Measurements from ENCODE around the gene FOXN3.
A peak's percentile ranks its signal among the peaks of the same experiment; 100 is the strongest.

FOXN3 gene, protein sequence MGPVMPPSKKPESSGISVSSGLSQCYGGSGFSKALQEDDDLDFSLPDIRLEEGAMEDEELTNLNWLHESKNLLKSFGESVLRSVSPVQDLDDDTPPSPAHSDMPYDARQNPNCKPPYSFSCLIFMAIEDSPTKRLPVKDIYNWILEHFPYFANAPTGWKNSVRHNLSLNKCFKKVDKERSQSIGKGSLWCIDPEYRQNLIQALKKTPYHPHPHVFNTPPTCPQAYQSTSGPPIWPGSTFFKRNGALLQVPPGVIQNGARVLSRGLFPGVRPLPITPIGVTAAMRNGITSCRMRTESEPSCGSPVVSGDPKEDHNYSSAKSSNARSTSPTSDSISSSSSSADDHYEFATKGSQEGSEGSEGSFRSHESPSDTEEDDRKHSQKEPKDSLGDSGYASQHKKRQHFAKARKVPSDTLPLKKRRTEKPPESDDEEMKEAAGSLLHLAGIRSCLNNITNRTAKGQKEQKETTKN

GRCh38 chr14:89417091-89417464 lies at the start of gene FOXN3:
Gene FOXN3 (minus strand): TSS chr14:89417233. CDS start chr14:89412476, 4,757 bp downstream.
- DNase-seq, result peak; percentile 62

DNA sequence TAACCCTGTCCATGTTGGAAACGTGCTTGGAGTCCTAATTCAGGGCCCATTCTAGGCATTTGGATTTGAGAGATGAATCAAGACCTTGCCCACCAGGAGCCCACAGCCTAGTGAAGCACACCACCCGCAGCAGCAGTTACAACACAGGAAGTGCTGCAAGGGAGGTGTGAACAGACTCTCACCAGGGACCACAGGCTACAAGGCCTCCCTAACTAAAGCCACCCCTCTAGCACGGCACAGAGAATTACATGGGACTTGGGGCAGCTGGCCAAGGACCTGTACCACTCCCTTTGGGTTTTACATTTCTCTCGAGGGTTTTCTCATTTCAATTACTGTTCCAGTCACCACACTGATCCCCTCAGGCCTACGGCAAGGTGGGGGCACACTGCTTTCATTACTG lies 49.5 kb upstream of the FOXN3 start:
- DNase-seq, result no peak

- no peak for DNase-seq
These were observed 48.8 kb upstream of the FOXN3 start for GRCh38 chr14:89465876-89466275.

- DNase-seq, result no peak
These were observed 44.2 kb upstream of the FOXN3 start for GRCh38 chr14:89461256-89461655.

- no peak for DNase-seq
These were observed 41.8 kb upstream of the FOXN3 start for GRCh38 chr14:89458713-89459420.

DNA sequence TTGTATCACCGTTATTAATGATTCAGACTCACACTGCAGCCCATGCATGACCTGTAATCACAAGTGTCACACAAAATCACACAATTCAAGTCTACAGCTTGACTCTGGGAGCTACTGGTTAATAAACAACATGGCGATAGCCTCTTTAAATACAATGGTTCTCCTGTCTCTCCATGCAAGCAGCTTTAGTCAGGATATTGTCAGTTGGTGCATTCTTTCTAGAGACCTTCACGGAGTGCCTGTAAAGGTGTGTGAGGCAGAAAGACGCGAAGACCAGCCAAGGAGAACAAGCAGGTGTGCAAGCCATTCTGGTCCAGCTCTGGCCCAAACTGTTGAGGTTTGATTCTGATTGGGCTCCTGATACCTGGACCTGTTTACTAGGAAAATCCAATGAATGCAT lies 40.0 kb upstream of the FOXN3 start:
- no peak for DNase-seq

GRCh38 chr14:89455412-89455811 lies 38.4 kb upstream of the FOXN3 start:
- no peak for DNase-seq

DNA sequence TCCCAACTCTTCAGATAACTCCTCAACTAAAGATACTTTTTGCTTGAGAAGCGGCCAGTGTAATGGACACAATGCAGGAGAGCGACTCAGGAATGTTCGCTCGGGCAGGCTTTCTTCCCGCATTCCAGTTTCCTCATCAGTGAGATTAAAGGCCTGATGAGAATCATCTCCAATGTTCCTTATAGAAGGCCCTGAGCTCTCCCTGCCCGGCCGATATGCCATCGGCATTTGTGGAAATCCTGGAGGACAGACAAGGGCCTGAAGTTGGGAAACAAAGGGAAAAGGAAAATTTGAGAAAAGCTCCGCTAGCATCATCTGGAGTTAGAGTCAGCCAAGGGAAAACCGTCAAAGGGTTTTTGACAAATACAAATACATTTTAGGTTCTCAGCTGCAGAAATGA lies 38.0 kb upstream of the FOXN3 start:
- no peak for DNase-seq

DNA sequence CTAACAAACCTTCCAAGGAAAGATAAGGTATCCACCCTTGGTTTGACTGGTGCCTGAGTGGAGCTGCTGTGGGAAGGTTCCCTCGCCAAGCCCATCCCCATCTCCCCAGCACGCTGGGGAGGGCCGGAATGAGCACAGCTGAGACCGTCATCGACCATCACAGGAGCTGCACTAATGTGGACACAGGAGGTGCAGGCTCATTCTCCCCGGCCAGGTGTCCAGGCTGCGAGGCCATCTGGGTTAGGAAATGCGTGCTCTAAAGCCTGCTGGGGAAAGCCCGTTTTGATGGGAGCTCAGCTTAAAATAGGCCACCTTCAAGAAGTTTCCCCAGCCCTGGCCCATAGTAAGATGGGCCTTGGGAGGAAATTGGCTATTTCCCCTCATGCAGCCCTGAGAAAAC lies 35.2 kb upstream of the FOXN3 start:
- no peak for DNase-seq

DNA sequence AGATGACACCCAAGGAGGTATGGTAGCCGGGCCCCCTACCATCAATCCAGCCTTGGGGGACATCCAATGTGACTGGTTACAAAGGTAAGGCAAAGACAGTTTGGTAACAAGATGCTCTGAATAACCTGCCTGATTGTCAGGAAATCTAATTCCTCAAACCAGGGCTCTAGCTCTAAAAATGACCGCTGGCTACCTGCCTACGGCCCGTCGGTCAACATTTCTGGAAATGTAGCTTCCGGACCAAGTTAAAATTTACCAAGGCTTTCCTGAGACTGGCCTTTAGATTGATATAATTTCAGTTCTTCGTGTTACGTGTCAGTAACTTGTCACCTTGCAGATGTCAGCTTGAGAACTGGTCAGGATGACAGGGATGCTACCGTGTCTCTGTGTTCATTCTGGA lies 34.2 kb upstream of the FOXN3 start:
- DNase-seq, result no peak

DNA sequence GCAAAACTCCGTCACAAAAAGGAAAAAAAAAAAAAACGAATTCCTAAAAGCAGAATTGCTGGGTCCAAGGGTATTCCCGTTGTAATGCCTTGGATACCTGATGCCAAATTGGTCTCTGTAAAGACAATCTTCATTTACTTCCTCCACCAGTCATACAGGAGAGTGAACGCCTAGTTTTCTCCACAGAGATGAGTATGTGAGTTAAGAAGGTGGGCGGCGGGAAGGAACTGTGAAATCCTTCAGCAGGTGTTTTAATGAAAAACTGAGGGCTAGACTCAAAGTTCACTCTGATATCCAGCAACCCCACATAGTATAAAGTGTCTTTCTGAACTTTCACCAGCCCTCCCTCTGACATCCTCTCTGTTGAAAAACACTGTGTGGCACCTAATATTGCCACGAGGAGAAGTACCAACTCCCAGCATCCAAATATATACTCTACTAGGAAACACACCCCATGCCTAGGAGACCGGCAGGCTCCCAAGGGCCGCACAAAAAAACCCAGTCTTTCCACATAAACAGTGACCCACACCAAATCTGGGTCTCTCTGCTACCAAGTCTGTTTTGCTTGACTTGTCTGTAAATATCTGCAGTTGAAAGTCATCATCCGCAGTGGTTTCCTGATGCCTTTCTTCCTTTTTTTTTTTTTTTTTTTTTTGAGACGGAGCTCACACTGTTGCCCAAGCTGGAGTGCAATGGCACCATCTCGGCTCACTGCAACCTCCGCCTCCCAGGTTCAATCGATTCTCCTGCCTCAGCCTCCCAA lies 30.3 kb upstream of the FOXN3 start:
- no peak for DNase-seq

DNA sequence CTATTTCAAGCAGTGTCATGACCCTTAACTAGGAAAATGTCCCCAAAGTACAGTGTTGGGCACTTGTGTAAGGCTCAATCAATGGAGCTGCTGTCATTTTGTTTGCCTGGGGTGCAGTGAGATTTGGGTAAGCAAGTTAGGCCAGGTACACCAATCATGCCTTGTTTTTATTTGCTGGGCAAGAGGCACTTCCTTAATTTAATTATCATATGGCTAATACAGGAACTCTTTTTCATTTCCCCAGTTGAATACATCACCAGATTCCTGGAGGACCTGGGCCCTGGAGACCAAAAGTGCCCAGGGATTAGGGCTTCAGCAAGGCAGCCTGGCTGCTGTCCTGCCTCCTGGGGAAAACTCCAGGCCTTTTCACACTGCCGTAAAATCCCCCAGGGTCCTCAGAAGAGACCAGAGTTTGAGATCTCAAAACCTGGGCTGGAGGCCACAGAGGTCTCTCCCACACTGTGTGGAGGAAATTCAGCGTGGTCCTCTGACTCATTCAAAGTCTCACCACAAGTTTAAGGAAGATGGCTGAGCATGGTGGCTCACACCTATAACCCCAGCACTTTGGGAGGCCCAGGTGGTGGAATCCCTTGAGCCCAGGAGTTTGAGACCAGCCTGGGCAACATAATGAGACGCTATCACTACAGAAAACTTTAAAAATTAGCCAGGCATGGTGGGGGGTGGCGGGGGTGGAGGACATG lies 28.4 kb upstream of the FOXN3 start:
- DNase-seq, result no peak

DNA sequence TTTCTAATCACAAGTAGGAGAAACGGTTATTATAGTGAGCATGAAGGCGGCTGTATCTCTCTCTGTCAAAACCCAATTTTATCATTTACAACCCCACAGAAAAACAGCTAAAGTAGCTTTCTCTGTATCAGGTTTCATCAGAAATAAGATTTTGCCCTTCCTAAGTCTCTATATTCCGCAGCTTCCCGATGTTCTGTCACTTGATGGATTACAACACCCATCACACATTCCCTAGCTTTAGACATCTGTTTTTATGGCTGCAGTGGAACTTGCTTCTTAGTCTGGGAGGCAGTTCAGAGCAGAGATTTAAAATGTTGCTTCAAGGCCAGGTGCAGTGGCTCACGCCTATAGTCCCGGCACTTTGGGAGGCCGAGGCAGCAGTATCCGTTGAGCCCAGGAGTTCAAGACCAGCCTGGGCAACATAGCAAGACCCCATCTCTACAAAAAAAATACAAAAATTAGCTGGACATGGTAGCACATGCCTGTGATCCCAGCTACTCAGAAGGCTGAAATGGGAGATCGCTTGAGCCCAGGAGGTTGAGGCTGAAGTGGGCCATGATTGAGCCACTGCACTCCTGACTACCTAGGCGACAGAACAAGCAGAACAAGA lies 27.6 kb upstream of the FOXN3 start:
- no peak for DNase-seq

DNA sequence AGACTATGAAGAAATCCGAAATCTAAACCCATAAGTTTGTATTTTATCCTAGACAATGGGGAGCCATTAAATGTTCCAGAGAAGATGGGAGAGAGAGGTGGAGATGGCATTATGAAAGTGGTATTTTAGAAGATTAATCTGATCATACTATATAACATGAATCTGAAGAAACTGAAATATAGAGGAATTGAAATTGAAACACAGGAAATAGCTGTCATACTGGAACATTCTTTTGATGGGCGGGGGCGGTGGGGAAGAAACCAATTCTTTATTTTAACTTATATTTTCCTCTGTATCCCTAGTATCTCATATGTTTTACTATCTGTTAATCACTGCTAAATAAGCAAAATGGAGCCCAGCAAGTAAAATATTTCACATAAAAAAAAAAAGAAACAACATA lies 27.0 kb upstream of the FOXN3 start:
- DNase-seq, result no peak

DNA sequence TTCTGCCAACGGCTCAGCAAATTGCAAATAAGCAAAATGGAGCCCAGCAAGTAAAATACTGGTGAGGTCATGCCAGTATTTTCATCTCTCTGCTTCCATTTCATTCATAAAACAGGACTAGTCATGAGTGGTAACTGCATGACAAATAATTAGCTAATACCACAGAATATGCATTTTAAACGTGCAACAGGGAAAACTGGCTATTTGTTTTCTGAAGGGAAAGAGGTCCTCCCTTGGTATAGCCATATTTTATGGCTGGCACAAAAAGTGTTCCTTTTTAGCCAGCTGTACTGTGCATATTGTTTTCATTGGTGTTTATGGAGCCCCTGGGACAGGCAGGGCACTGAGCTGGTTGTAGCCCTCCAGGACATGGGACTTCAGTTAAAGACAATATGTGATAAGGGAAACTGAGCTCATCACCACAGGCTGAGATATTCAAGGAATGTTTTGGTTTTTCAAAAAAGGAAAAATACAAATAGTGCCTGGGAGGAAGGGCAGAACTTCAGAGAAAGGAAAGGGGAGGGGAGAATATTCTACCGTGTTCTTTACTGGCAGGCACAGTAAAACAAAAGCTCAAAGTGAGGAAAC lies 26.1 kb upstream of the FOXN3 start:
- peak; percentile 17 for DNase-seq

GRCh38 chr14:89442280-89442679 lies 25.2 kb upstream of the FOXN3 start:
- DNase-seq, result no peak

GRCh38 chr14:89440986-89441909 lies 24.2 kb upstream of the FOXN3 start:
- no peak for DNase-seq

GRCh38 chr14:89435892-89436656 lies 19.0 kb upstream of the FOXN3 start:
- no peak for DNase-seq

GRCh38 chr14:89435492-89435891 lies 18.5 kb upstream of the FOXN3 start:
- DNase-seq, result no peak

GRCh38 chr14:89432226-89432625 lies 15.2 kb upstream of the FOXN3 start:
- DNase-seq, result no peak

All from kidney glomerular epithelial cell (primary cell).